Testis (tissue), 2 donors: ENCODE measurements around the gene SETDB2.

Source experiments
- CTCF ChIP-seq, 3 experiments: fragments of 450-650 bp in 2 of 3; fragments of 200-600 bp in 1 of 3; sonication (generic) in 1 of 3; IDR thresholded peaks; one replicate each; pipeline ENCODE4 v1.5.1; 2016 to 2019; ENCODE audit warnings: antibody characterized with exemption in 3 of 3, mild to moderate bottlenecking in 2 of 3, moderate library complexity in 1 of 3
- POLR2A ChIP-seq: fragments of 450-650 bp; IDR thresholded peaks from one replicate; pipeline ENCODE4 v1.6.1; 2017; ENCODE audit warnings: antibody characterized with exemption, mild to moderate bottlenecking, moderate library complexity

- TF ChIP-seq CTCF (IDR thresholded peaks at IDR 0.05) (no peak), POLR2A (no peak)
Measured at GRCh38 chr13:49424011-49424560, 20.0 kb upstream of the SETDB2 start.
